Colonic mucosa (tissue), 4 donors: ENCODE results near the gene TRAF6. TPM values are rescaled to one million over a fixed set of nuclear protein-coding genes. Genes with fewer than 3 reads are reported as not detected.
"Not testable (repeated sequence)": the region's sequence is repeated elsewhere in the genome, so short reads cannot be mapped to it uniquely, and the experiment has no call there.

Experiments
- DNase-seq: peaks from one replicate; pipeline ENCODE4 v3.0.0-alpha.2; 2020
- H3K27ac ChIP-seq: fragments of 200-600 bp; one replicate; pipeline ENCODE4 v1.8.0; 2021
- H3K27me3 ChIP-seq: fragments of 200-600 bp; one replicate; pipeline ENCODE4 v1.8.0; 2021
- H3K36me3 ChIP-seq: fragments of 200-600 bp; one replicate; pipeline ENCODE4 v1.8.0; 2021
- H3K4me1 ChIP-seq: fragments of 200-600 bp; one replicate; pipeline ENCODE4 v1.8.0; 2021; ENCODE audit warnings: mild to moderate bottlenecking
- H3K4me3 ChIP-seq: fragments of 200-600 bp; one replicate; pipeline ENCODE4 v1.8.0; 2021
- H3K9ac ChIP-seq, 2 donors: one replicate each; pipeline ENCODE4 v1.7.0; 2013; ENCODE audit warnings: control low read depth in 2 of 2, low read depth in 2 of 2, low read length in 2 of 2
- H3K9me3 ChIP-seq: fragments of 200-600 bp; one replicate; pipeline ENCODE4 v1.8.0; 2021
- intact Hi-C: fragments of 100-400 bp; cut with DNase I; formaldehyde crosslinking; loops from one replicate; pipeline ENCODE4 v1.14.1; 2022
- total RNA-seq, 2 donors: library from RNA; stranded (reverse); fragmentation: NEBNext Ultra II Directional in 1 of 2; extraction: Animal tissue kit (Norgen Biotek cat#: 25700) in 1 of 2; gene quantifications; one replicate each; pipeline ENCODE4 v1.2.1, GENCODE V29; 2021
- TF ChIP-seq, protein P1 (sequence below): fragments of 200-600 bp; IDR thresholded peaks from one replicate; pipeline ENCODE4 v1.8.0; 2022; ENCODE audit warnings: antibody characterized with exemption, mild to moderate bottlenecking
- donor health status: healthy.
- donor health status: DM: no; HTN: no; CAD: no.
- donor health status: DM: no; HTN: no; CAD: no.

The TRAF6 gene
- total RNA-seq, 2 donors from 2014 or later: 9.5 to 18.3 TPM

DNA sequence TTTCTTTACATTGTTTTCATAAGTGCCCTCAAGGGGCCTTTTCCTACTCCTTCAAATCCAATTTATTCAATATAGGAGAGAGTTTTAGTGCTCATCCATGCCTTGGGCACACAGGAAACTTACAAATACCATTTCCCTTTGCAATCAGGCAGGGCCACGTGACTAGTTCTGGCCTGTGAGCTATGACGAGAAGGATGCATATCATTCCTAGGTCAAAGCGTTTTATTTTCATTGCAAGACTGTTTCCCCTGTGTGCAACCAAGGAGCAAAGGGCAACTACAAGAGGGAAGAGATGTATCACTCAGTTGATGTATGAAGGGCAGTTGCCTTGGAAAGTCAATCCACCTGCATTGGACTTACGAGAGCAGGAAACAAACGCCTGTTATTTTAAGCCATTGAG lies 1.9 kb upstream of the TRAF6 start:
- Histone ChIP-seq H3K27me3 (no peaks in the 10 kb centered on the region), H3K27ac (no peak overlapping the region), H3K9me3 (no peaks in the 10 kb centered on the region), H3K36me3 (no peaks in the 10 kb centered on the region), H3K4me1 (no peaks in the 10 kb centered on the region), H3K4me3 (no peak overlapping the region), H3K9ac (no peak overlapping the region)
- TF ChIP-seq, protein P1, sequence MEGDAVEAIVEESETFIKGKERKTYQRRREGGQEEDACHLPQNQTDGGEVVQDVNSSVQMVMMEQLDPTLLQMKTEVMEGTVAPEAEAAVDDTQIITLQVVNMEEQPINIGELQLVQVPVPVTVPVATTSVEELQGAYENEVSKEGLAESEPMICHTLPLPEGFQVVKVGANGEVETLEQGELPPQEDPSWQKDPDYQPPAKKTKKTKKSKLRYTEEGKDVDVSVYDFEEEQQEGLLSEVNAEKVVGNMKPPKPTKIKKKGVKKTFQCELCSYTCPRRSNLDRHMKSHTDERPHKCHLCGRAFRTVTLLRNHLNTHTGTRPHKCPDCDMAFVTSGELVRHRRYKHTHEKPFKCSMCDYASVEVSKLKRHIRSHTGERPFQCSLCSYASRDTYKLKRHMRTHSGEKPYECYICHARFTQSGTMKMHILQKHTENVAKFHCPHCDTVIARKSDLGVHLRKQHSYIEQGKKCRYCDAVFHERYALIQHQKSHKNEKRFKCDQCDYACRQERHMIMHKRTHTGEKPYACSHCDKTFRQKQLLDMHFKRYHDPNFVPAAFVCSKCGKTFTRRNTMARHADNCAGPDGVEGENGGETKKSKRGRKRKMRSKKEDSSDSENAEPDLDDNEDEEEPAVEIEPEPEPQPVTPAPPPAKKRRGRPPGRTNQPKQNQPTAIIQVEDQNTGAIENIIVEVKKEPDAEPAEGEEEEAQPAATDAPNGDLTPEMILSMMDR: no peak
- peak; percentile 26 for DNase-seq
- intact Hi-C loops: no loop called here

GRCh38 chr11:36511062-36511461 lies 990 bp upstream of the TRAF6 start:
- intact Hi-C loops, H3K9me3 ChIP-seq, H3K27me3 ChIP-seq, H3K36me3 ChIP-seq, DNase-seq, H3K4me1 ChIP-seq: not testable (repeated sequence)
- H3K27ac ChIP-seq: peak overlapping the region; percentile 89
- peak overlapping the region in 1 of 2 donors; percentile 89 for H3K9ac ChIP-seq
- H3K4me3 ChIP-seq: peak overlapping the region; percentile 88

GRCh38 chr11:36510594-36510942 lies 496 bp upstream of the TRAF6 start:
- peak overlapping the region; percentile 89 to 92 for H3K9ac ChIP-seq
- no peak for DNase-seq
- H3K27me3 ChIP-seq: no peaks in the 10 kb centered on the region
- intact Hi-C loops: no loop called here
- H3K4me3 ChIP-seq: peak overlapping the region; percentile 88
- H3K4me1 ChIP-seq: peaks cover 5% of the 10 kb centered on the region
- H3K36me3 ChIP-seq: no peaks in the 10 kb centered on the region
- TF ChIP-seq, protein P1: no peak
- H3K9me3 ChIP-seq: no peaks in the 10 kb centered on the region
- H3K27ac ChIP-seq: peak overlapping the region; percentile 89

DNA sequence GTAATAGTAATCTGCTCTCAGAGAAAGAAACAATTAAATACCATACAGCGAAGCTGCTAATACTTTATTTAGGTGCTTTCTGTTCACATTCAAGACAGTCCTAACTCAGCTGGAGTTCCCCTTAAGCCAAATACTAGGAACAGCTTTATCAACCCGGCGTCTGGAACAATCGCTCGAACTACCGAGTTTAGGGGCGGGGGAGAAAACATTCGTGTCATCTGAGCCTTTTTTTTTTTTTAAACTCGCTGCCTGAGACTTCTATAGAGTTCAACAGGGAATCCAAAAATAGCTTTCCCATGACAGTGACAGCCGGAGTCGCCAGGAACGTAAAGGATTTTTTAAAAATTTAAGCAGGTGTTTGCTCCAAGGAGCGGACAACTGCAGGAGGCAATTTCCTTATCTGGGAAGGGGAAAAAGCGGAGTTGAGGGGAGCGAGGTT lies 852 bp downstream of the TRAF6 start:
- no peaks in the 10 kb centered on the region for H3K36me3 ChIP-seq
- peak overlapping the region; percentile 89 to 92 for H3K9ac ChIP-seq
- TF ChIP-seq, protein P1: no peak
- H3K27me3 ChIP-seq: no peaks in the 10 kb centered on the region
- H3K27ac ChIP-seq: peak overlapping the region; percentile 89
- peaks cover 5% of the 10 kb centered on the region for H3K4me1 ChIP-seq
- intact Hi-C loops: no loop called here
- no peaks in the 10 kb centered on the region for H3K9me3 ChIP-seq
- peak; percentile 24 for DNase-seq
- peak overlapping the region; percentile 88 for H3K4me3 ChIP-seq

DNA sequence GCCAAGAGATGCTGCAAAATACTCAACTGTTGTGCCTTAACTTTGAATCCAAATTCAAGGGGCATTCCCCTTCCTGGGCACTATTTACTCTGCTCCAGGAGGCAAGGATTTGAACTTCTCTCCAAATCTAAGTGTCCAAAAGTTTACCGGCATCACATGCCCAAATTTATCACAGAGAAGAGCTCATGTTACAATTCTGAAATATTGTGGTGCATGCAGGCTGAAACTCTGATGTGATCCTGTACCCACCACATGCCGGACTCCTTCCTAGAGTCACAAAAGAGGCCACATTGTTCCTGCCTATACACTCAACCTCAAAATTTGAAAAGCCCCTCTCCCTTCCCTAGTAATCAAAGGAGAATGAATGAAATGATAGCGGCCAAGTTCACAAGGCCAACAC lies 1.3 kb downstream of the TRAF6 start:
- peak overlapping the region; percentile 88 for H3K4me3 ChIP-seq

DNA sequence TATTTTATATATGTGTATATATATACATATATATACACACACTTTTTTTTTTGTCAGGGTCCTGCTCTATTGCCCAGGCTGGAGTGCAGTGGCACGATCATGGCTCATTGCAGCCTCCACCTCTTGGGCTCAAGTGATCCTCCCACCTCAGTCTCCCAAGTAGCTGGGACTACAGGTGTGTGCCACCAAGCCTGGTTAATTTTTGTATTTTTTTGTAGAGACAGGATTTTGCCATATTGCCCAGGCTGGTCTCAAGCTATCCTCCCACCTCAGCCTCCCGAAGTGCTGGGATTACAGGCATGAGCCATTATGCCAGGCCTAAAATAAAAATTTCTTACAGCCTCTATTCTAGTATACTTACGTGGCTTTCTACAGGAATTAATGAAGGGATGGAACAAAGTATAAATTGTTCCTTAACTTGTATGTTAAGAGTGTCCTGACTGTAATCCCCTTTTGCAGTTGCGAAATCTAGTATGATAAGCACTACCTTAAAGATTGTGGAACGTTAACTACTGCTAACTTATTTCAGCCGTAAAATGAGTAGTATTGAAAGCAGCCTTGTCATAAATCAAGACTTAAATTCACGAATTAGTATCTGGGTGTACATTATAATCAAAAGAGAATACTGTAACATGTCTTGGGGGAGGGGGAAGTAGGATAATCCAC lies 2.1 kb downstream of the TRAF6 start:
- Histone ChIP-seq H3K4me3 (no peak overlapping the region), H3K27ac (no peak overlapping the region), H3K27me3 (no peaks in the 10 kb centered on the region), H3K9ac (no peak overlapping the region), H3K4me1 (peaks cover 5% of the 10 kb centered on the region), H3K36me3 (no peaks in the 10 kb centered on the region), H3K9me3 (no peaks in the 10 kb centered on the region)
- TF ChIP-seq, protein P1: no peak
- intact Hi-C loops: no loop called here
- DNase-seq: no peak

More for the DNA sequence above, 1.3 kb downstream of the TRAF6 start:
- Histone ChIP-seq H3K4me1 (peaks cover 5% of the 10 kb centered on the region), H3K27me3 (no peaks in the 10 kb centered on the region), H3K36me3 (no peaks in the 10 kb centered on the region), H3K9me3 (no peaks in the 10 kb centered on the region), H3K9ac (peak overlapping the region in 1 of 2 donors; percentile 89), H3K27ac (peak overlapping the region; percentile 89)
- TF ChIP-seq, protein P1: no peak
- intact Hi-C loops: no loop called here
- DNase-seq: no peak
